Astrocyte of the spinal cord (primary cell): ENCODE measurements around the gene OPTC.

Experiments
- DNase-seq: peaks from one replicate; pipeline ENCODE4 v3.0.0; 2011; ENCODE audit warnings: low read depth, low spot score
- H3K4me3 ChIP-seq: 2 replicates; pipeline ENCODE4 v1.5.1; 2011; ENCODE audit warnings: low read depth, mild to moderate bottlenecking, low read length, moderate library complexity
- in situ Hi-C: cut with HindIII; loops from 2 replicates; pipeline ENCODE4 v1.10.0; 2017; ENCODE audit warnings: low sequenced_read_pairs
- TF ChIP-seq, protein P1 (sequence below): IDR thresholded peaks from 2 replicates; pipeline ENCODE4 v1.5.1; 2012; ENCODE audit warnings: low read depth, mild to moderate bottlenecking, low read length, inconsistent platforms

OPTC gene

DNA sequence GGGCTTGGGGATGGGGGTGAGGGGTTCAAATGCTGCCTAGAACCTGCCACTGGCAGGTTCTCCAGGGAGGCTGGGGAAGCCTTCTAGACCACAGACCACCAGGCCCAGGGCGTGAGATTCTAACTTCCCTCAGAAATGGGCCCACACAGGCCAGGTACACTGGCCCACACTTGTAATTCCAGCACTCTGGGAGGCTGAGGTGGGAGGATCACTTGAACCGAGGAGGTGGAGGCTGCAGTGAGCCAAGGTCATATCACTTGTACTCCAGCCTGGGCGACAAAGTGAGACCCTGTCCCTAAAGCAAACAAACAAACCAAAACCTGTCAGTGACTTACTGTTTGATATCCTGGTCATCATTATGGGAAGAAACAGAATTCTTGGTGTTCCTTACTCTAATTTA is 31.7 kb downstream of the OPTC start:
- H3K4me3 ChIP-seq, result no peak overlapping the region
- DNase-seq, result no peak
- in situ Hi-C loops, result no loop called here
- TF ChIP-seq, protein P1, sequence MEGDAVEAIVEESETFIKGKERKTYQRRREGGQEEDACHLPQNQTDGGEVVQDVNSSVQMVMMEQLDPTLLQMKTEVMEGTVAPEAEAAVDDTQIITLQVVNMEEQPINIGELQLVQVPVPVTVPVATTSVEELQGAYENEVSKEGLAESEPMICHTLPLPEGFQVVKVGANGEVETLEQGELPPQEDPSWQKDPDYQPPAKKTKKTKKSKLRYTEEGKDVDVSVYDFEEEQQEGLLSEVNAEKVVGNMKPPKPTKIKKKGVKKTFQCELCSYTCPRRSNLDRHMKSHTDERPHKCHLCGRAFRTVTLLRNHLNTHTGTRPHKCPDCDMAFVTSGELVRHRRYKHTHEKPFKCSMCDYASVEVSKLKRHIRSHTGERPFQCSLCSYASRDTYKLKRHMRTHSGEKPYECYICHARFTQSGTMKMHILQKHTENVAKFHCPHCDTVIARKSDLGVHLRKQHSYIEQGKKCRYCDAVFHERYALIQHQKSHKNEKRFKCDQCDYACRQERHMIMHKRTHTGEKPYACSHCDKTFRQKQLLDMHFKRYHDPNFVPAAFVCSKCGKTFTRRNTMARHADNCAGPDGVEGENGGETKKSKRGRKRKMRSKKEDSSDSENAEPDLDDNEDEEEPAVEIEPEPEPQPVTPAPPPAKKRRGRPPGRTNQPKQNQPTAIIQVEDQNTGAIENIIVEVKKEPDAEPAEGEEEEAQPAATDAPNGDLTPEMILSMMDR, result no peak

DNA sequence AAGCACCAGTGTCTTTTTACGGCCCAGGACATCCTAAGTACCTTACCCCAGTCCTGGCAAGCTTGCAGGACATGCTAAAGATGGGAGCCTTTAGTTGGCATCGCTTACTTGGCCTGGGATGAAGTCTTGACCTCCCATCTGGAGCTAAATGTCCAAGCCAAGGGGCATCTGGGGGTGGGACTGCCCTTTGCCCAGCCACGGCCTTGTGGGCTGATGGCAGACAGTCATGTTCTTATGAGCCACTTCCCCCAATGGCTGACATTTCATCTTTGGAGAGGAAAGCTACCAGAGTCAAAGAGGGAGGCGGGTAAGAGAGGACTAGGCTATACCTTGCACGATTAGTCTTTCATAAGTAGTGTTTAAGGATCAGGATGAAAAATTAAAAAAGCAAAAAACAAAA is 32.2 kb downstream of the OPTC start:
- in situ Hi-C loops, result no loop called here

DNA sequence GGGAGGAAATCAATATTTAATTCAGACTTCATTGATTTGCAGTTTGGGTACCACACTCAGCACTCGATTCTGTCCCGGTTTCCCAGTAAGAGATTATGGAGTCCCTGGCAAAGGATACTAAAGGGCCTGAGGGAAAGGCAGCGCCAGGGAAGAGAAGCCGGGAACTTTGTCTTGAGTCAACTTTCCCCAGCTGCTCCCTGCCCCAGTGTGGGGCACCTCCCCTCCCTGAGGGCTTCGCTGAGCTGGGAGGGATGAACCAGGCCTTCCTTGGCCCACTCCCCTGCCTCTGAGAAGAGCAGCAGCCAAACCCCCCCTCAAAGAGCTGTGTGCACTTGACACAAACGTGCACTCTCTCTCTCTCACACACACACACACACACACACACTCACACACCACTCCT is 32.6 kb downstream of the OPTC start:
- in situ Hi-C loops, result no loop called here
- no peak for DNase-seq
- TF ChIP-seq, protein P1, result no peak
- no peak overlapping the region for H3K4me3 ChIP-seq

More for the DNA sequence above, 32.2 kb downstream of the OPTC start:
- no peak for DNase-seq
- H3K4me3 ChIP-seq, result no peak overlapping the region
- TF ChIP-seq, protein P1, result no peak

DNA sequence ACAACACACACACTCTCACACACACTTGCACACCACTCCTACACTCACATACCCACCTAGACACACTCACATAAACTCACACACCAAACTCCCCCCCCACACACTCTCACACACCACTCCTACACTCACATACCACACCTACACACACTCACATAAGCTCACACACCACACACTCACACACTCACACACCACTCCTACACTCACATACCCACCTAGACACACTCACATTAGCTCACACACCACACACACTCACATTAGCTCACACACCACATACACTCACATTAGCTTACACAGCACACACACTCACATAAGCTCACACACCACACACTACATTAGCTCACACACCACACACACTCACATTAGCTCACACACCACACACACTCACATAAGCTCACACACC is 33.1 kb downstream of the OPTC start:
- in situ Hi-C loops, result no loop called here
- H3K4me3 ChIP-seq, result no peak overlapping the region
- no peak for DNase-seq
- TF ChIP-seq, protein P1, result no peak

DNA sequence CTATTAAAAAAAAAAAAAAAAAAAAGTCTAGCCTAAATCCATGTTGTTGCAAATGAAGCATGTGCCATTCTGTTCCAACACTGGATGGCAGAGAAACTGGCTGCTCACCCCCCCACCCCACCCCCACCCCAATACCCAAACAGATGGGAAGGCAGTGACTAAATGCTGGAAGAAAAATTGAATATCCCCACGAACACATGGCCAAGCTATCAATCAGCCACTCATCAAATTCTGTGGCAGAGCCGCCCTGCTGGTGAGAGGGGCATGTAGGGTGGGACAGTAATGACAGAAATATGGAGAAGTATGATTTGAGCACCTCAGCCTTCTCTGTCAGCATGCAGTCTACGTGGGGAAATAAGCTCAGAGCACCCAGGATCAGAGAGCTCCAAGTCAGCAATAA is 34.1 kb downstream of the OPTC start:
- in situ Hi-C loops, result no loop called here
- H3K4me3 ChIP-seq, result no peak overlapping the region
- DNase-seq, result no peak
- TF ChIP-seq, protein P1, result no peak

DNA sequence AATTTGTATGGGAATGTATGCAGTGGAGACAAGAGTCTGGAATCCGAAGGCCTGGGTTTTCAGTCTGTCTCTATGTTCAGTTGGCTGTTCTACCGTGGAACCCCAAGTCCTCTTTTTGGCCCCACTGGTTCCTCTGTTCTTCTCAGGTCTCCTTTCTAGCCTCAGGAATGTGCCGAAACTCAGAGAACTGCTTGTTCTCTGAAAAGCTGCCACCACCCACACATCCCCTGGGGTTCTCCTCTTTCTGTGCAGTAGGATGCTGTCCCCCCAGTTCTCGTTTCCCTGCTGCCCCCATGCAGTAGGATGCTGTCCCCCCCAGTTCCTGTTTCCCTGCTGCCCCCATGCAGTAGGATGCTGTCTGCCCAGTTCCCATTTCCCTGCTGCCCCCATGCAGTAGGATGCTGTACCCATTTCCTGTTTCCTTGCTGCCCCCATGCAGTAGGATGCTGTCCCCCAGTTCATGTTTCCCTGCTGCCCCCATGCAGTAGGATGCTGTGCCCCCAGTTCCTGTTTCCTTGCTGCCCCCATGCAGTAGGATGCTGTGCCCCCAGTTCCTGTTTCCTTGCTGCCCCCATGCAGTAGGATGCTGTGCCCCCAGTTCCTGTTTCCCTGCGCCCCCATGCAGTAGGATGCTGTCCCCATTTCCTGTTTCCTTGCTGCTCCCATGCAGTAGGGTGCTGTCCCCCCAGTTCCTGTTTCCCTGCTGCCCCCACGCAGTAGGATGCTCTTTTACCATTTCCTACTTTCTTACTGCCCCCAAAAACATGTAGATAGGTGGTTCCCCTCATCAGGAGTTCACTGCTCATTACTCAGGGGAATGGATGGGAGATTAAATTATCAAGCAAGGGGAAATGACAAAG is 35.3 kb downstream of the OPTC start:
- no peak for DNase-seq
- TF ChIP-seq, protein P1, result no peak
- no peak overlapping the region for H3K4me3 ChIP-seq
- in situ Hi-C loops, result no loop called here

DNA sequence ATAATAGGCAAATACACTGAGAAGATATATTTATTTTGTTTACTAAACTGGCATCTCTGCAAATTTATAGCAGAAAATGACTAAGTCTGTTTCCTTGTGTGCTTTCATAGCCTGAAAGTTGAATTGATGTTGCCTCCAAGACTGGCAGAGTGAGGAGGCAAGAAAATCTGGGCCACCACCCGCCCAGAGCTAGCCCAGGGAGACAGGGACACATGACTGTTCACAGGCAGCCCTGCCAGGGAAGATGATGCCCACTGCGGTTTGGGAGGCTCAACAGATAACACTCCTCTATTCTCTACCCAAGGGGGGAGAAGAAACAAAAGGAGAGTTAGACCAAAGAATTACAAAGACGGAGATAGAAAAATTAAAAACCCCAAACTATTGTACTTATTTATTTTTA is 37.1 kb downstream of the OPTC start:
- H3K4me3 ChIP-seq, result no peak overlapping the region
- TF ChIP-seq, protein P1, result no peak
- in situ Hi-C loops, result no loop called here

More for the DNA sequence above, 37.1 kb downstream of the OPTC start:
- DNase-seq, result no peak
